ENCODE data around the gene ZCCHC14.

Gene ZCCHC14

GRCh38 chr16:87372305-87372704 is 120.5 kb downstream of the ZCCHC14 start:
- peaks cover 19% of the 10 kb centered on the region for H4K20me1 ChIP-seq (ENCODE audit: control insufficient read depth, insufficient read depth, low read depth, low read length)
- H3K4me2 ChIP-seq (ENCODE audit: low read length): no peak overlapping the region
- H3K27ac ChIP-seq (ENCODE audit: low read depth, low read length): no peak overlapping the region
- no peak for TF ChIP-seq CTCF (IDR thresholded peaks at IDR 0.05; ENCODE audit: low read depth, low read length, poor library complexity, severe bottlenecking)
- no peak for TF ChIP-seq EZH2phosphoT487 (IDR thresholded peaks at IDR 0.05; ENCODE audit: borderline replicate concordance, low read length)
- no peak overlapping the region for H3K4me3 ChIP-seq (ENCODE audit: low read length)
- peaks cover 94% of the 10 kb centered on the region for H3K79me2 ChIP-seq (ENCODE audit: control insufficient read depth, low read length)
- H3K9me2 ChIP-seq (replicated peaks; ENCODE audit: control insufficient read depth, low read length): no peaks in the 10 kb centered on the region
- peaks cover 2% of the 10 kb centered on the region; the same call in 1 of the 2 replicates for H3F3A ChIP-seq (ENCODE audit: control insufficient read depth, insufficient read depth)
- H3K4me1 ChIP-seq (ENCODE audit: control insufficient read depth, low read length): peaks cover 27% of the 10 kb centered on the region
- H3K36me3 ChIP-seq (ENCODE audit: control insufficient read depth, low read length): peaks cover 13% of the 10 kb centered on the region
- no peaks in the 10 kb centered on the region for H3K9me3 ChIP-seq (ENCODE audit: control insufficient read depth, insufficient read depth, low read length)
- H3K27me3 ChIP-seq (ENCODE audit: control insufficient read depth, low read length): no peaks in the 10 kb centered on the region

- H3K4me1 ChIP-seq (ENCODE audit: control insufficient read depth, low read length): peaks cover 27% of the 10 kb centered on the region
- TF ChIP-seq CTCF (IDR thresholded peaks at IDR 0.05; ENCODE audit: low read depth, low read length, poor library complexity, severe bottlenecking): no peak
- TF ChIP-seq EZH2phosphoT487 (IDR thresholded peaks at IDR 0.05; ENCODE audit: borderline replicate concordance, low read length): no peak
- no peaks in the 10 kb centered on the region for H3K9me2 ChIP-seq (replicated peaks; ENCODE audit: control insufficient read depth, low read length)
- H3K4me3 ChIP-seq (ENCODE audit: low read length): no peak overlapping the region
- H3F3A ChIP-seq (ENCODE audit: control insufficient read depth, insufficient read depth): peaks cover 2% of the 10 kb centered on the region; the same call in 1 of the 2 replicates
- H3K9me3 ChIP-seq (ENCODE audit: control insufficient read depth, insufficient read depth, low read length): no peaks in the 10 kb centered on the region
- H3K36me3 ChIP-seq (ENCODE audit: control insufficient read depth, low read length): peaks cover 15% of the 10 kb centered on the region
- H3K4me2 ChIP-seq (ENCODE audit: low read length): no peak overlapping the region
- H4K20me1 ChIP-seq (ENCODE audit: control insufficient read depth, insufficient read depth, low read depth, low read length): peaks cover 19% of the 10 kb centered on the region
- H3K79me2 ChIP-seq (ENCODE audit: control insufficient read depth, low read length): peaks cover 94% of the 10 kb centered on the region
- H3K27ac ChIP-seq (ENCODE audit: low read depth, low read length): no peak overlapping the region
- H3K27me3 ChIP-seq (ENCODE audit: control insufficient read depth, low read length): no peaks in the 10 kb centered on the region
Measured at GRCh38 chr16:87371261-87371866, 121.5 kb downstream of the ZCCHC14 start.

GRCh38 chr16:87369796-87370719 is 122.8 kb downstream of the ZCCHC14 start:
- Histone ChIP-seq H3K4me2 (ENCODE audit: low read length) (no peak overlapping the region), H3K9me2 (replicated peaks; ENCODE audit: control insufficient read depth, low read length) (no peaks in the 10 kb centered on the region), H3K4me3 (ENCODE audit: low read length) (no peak overlapping the region), H3K79me2 (ENCODE audit: control insufficient read depth, low read length) (peaks cover 93% of the 10 kb centered on the region), H3K4me1 (ENCODE audit: control insufficient read depth, low read length) (peaks cover 27% of the 10 kb centered on the region), H3K27ac (ENCODE audit: low read depth, low read length) (no peak overlapping the region), H4K20me1 (ENCODE audit: control insufficient read depth, insufficient read depth, low read depth, low read length) (peaks cover 19% of the 10 kb centered on the region), H3F3A (ENCODE audit: control insufficient read depth, insufficient read depth) (peaks cover 2% of the 10 kb centered on the region; the same call in 1 of the 2 replicates), H3K36me3 (ENCODE audit: control insufficient read depth, low read length) (peaks cover 20% of the 10 kb centered on the region), H3K9me3 (ENCODE audit: control insufficient read depth, insufficient read depth, low read length) (no peaks in the 10 kb centered on the region), H3K27me3 (ENCODE audit: control insufficient read depth, low read length) (no peaks in the 10 kb centered on the region)
- TF ChIP-seq EZH2phosphoT487 (IDR thresholded peaks at IDR 0.05; ENCODE audit: borderline replicate concordance, low read length) (no peak), CTCF (IDR thresholded peaks at IDR 0.05; ENCODE audit: low read depth, low read length, poor library complexity, severe bottlenecking) (no peak)

Data from DOHH2 (cell line).